HepG2 (cell line): ENCODE results near the gene MINDY1. TPM values are rescaled to one million over a fixed set of nuclear protein-coding genes. Genes with fewer than 3 reads are reported as not detected.

Source experiments
- ARID4A ChIP-seq: sonication (generic); formaldehyde crosslinking; IDR thresholded peaks from 2 replicates; pipeline ENCODE4 v1.5.0; 2020; ENCODE audit warnings: mild to moderate bottlenecking, missing genetic modification reagents, borderline replicate concordance
- ATF2 ChIP-seq: sonication (generic); formaldehyde crosslinking; IDR thresholded peaks from 2 replicates; pipeline ENCODE4 v1.4.0; 2020; ENCODE audit warnings: missing genetic modification reagents
- CENPBD1 ChIP-seq: sonication (generic); formaldehyde crosslinking; IDR thresholded peaks from 2 replicates; pipeline ENCODE4 v1.8.0; 2022; ENCODE audit warnings: missing genetic modification reagents, low read depth, mild to moderate bottlenecking, borderline replicate concordance
- HCFC1 ChIP-seq: fragments of 150-350 bp; IDR thresholded peaks from 2 replicates; pipeline ENCODE4 v1.6.1; 2014; ENCODE audit warnings: low read depth, low read length
- MTERF4 ChIP-seq: sonication (generic); formaldehyde crosslinking; IDR thresholded peaks from 2 replicates; pipeline ENCODE4 v1.8.0; 2023; ENCODE audit warnings: mild to moderate bottlenecking, missing genetic modification reagents
- SATB2 ChIP-seq: sonication (generic); formaldehyde crosslinking; IDR thresholded peaks from 2 replicates; pipeline ENCODE4 v1.5.0; 2020; ENCODE audit warnings: missing genetic modification reagents
- SMAD9 ChIP-seq: sonication (generic); formaldehyde crosslinking; IDR thresholded peaks from 2 replicates; pipeline ENCODE4 v1.5.1; 2020; ENCODE audit warnings: mild to moderate bottlenecking, missing genetic modification reagents
- SNRNP70 ChIP-seq: fragments of 200-400 bp; formaldehyde crosslinking; IDR thresholded peaks from 2 replicates; pipeline ENCODE4 v1.6.1; 2017; ENCODE audit warnings: mild to moderate bottlenecking, low read depth, low read length, moderate library complexity
- THAP11 ChIP-seq: IDR thresholded peaks from 2 replicates; pipeline ENCODE4 v1.6.1; 2016; ENCODE audit warnings: missing biosample characterization, missing genetic modification reagents
- TP53 ChIP-seq: sonication (generic); formaldehyde crosslinking; conservative IDR thresholded peaks from 2 replicates; pipeline ENCODE4 v1.4.0; 2020; ENCODE audit warnings: missing genetic modification reagents
- ZFY ChIP-seq: sonication (generic); formaldehyde crosslinking; IDR thresholded peaks from 2 replicates; pipeline ENCODE4 v1.4.0; 2020; ENCODE audit warnings: missing genetic modification reagents
- ZNF143 ChIP-seq: sonication (generic); formaldehyde crosslinking; IDR thresholded peaks from 2 replicates; pipeline ENCODE4 v1.4.0; 2020; ENCODE audit warnings: missing genetic modification reagents
- ZNF225 ChIP-seq: sonication (generic); formaldehyde crosslinking; IDR thresholded peaks from 2 replicates; pipeline ENCODE4 v1.4.0; 2020; ENCODE audit warnings: mild to moderate bottlenecking, missing genetic modification reagents
- ZNF274 ChIP-seq: sonication (generic); formaldehyde crosslinking; IDR thresholded peaks from 2 replicates; pipeline ENCODE4 v1.5.1; 2020; ENCODE audit warnings: mild to moderate bottlenecking, missing genetic modification reagents
- ZNF281 ChIP-seq: sonication (generic); formaldehyde crosslinking; IDR thresholded peaks from 2 replicates; pipeline ENCODE4 v1.4.0; 2020; ENCODE audit warnings: missing genetic modification reagents, borderline replicate concordance
- ZNF766 ChIP-seq: sonication (generic); formaldehyde crosslinking; IDR thresholded peaks from 2 replicates; pipeline ENCODE4 v1.5.0; 2020; ENCODE audit warnings: missing genetic modification reagents, borderline replicate concordance
- ZSCAN5A ChIP-seq: sonication (generic); formaldehyde crosslinking; IDR thresholded peaks from 2 replicates; pipeline ENCODE4 v1.8.0; 2022; ENCODE audit warnings: mild to moderate bottlenecking, missing genetic modification reagents, borderline replicate concordance
- polyA plus RNA-seq, 8 experiments: library from polyadenylated mRNA; depleted of rRNA in 3 of 8; stranded (reverse) in 7 of 8; unstranded in 1 of 8; fragments of >200 nt; fragmentation: Illumina TruSeq in 4 of 8; extraction: Trizol in 4 of 8; gene quantifications; 2 replicates each; pipeline versions ENCODE4 v1.2.1 to v1.2.3, GENCODE V29; 2011 to 2016; ENCODE audit warnings: low read depth in 4 of 8, missing spikeins in 1 of 8, mixed read lengths in 1 of 8; ENCODE audit not compliant: insufficient read depth in 1 of 8
- total RNA-seq, 5 experiments: library from RNA; depleted of rRNA; stranded (reverse); fragments of >200 nt; fragmentation: Illumina TruSeq; extraction: Trizol; gene quantifications; 2 replicates each; pipeline ENCODE4 v1.2.3, GENCODE V29; 2016; ENCODE audit warnings: low read depth in 1 of 5

MINDY1 gene
- total and polyA plus RNA-seq, 2 of the 13 experiments (the other 11 are each of a cell fraction or from before 2014, with no cell fraction given) = 11.1 to 15.0 TPM

GRCh38 chr1:151012684-151013471, 6.2 kb upstream of the MINDY1 start (continued):
- TF ChIP-seq ARID4A (peak; percentile 62), HCFC1 (no peak), ZFY (peak; percentile 45; the same call in 1 of the 2 replicates), ZNF274 (no peak), SATB2 (CRISPR knock-in tag) (no peak), ZNF766 (CRISPR knock-in tag) (no peak), ZNF225 (no peak), TP53 (no peak), SNRNP70 (no peak), THAP11 (peak; percentile 43), ZNF281 (CRISPR knock-in tag) (peak; percentile 55; the same call in 1 of the 2 replicates), ATF2 (CRISPR knock-in tag) (no peak), ZNF143 (CRISPR knock-in tag) (peak; percentile 26; the same call in 1 of the 2 replicates), ZSCAN5A (CRISPR knock-in tag) (no peak; the same call in 1 of the 2 replicates), SMAD9 (no peak), MTERF4 (no peak), CENPBD1 (CRISPR knock-in tag) (no peak)
